Adrenal gland (tissue), 5 donors: Measurements from ENCODE around the gene METTL27.

Experiments
- POLR2A ChIP-seq, 2 donors: fragments of 450-650 bp; IDR thresholded peaks; one replicate each; pipeline ENCODE4 v1.6.1; 2017; ENCODE audit warnings: antibody characterized with exemption in 2 of 2, mild to moderate bottlenecking in 2 of 2, moderate library complexity in 1 of 2
- TF ChIP-seq, protein P1 (sequence below), 6 experiments: fragments of 450-650 bp in 4 of 6; fragments of 200-600 bp in 2 of 6; sonication (generic) in 1 of 6; IDR thresholded peaks; 1 replicate in 5 of 6; 2 replicates in 1 of 6; pipeline versions ENCODE4 v1.5.1 to v1.8.0; 2016 to 2021; ENCODE audit warnings: antibody characterized with exemption in 6 of 6, mild to moderate bottlenecking in 2 of 6, moderate library complexity in 1 of 6
- donor health status: DM: no; HTN: no; CAD: no.

DNA sequence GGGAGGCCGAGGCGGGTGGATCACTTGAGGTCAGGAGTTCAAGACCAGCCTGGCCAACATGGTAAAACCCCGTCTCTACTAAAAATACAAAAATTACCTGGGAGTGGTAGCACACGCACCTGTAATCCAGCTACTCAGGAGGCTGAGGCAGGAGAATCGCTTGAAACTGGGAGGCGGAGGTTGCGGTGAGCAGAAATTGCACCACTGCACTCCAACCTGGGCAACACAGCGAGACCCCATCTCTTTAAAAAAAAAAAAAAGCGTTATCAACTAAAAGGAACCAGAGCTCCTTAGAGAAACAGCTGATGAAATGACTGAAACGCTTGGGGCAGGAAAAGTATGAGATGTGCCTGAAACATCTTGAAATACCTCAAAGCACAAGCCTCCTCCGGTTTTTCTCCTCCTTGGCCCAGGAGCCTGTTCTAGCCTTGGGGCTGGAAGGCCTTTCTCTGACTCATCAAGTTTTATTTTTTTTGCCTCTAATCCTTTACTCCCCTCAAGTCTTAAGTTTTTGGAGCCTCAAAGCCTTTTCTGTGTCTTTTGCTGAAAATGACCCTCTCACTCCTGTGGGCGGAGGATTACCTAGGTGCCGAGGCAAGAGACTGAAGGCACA, 2.6 kb upstream of the METTL27 start:
- TF ChIP-seq POLR2A (IDR thresholded peaks at IDR 0.05) = no peak
- TF ChIP-seq, protein P1, sequence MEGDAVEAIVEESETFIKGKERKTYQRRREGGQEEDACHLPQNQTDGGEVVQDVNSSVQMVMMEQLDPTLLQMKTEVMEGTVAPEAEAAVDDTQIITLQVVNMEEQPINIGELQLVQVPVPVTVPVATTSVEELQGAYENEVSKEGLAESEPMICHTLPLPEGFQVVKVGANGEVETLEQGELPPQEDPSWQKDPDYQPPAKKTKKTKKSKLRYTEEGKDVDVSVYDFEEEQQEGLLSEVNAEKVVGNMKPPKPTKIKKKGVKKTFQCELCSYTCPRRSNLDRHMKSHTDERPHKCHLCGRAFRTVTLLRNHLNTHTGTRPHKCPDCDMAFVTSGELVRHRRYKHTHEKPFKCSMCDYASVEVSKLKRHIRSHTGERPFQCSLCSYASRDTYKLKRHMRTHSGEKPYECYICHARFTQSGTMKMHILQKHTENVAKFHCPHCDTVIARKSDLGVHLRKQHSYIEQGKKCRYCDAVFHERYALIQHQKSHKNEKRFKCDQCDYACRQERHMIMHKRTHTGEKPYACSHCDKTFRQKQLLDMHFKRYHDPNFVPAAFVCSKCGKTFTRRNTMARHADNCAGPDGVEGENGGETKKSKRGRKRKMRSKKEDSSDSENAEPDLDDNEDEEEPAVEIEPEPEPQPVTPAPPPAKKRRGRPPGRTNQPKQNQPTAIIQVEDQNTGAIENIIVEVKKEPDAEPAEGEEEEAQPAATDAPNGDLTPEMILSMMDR (IDR thresholded peaks at IDR 0.05) = no peak
